ENCODE results near the gene TAP1. TPM values are rescaled to one million over a fixed set of nuclear protein-coding genes. Genes with fewer than 3 reads are reported as not detected.

The TAP1 gene
- total and polyA plus RNA-seq, 2 experiments from 2014 or later: 6.8 to 12.6 TPM

DNA sequence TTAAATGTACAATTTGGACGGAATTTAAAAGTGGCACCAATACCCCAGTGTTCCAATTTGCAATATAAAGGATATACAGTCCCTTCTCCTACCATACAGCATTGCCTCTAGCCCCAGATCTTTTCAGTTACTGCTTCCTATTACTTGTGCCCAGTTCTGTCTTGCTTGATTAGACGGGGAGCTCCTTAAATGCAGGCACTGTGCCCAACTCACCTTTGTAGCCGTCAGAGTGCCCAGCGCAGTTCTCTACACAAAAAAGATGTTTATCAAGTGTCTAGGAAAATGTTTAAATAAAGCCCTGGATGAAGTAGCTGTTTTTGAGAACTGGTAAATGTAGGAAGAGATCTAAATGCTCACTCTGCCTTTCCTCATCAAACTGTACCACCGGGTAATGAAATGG, 22.6 kb downstream of the TAP1 start:
- Histone ChIP-seq H3K4me3 (no peak overlapping the region), H3K9me3 (ENCODE audit: low read depth) (no peaks in the 10 kb centered on the region), H3K27me3 (peaks cover 19% of the 10 kb centered on the region), H3K36me3 (no peaks in the 10 kb centered on the region), H3K4me1 (ENCODE audit: low read depth) (no peaks in the 10 kb centered on the region), H3K27ac (no peak overlapping the region)
- DNase-seq (ENCODE audit: low read depth in 1 of 2, low spot score in 1 of 2): no peak
- TF ChIP-seq, protein P1, sequence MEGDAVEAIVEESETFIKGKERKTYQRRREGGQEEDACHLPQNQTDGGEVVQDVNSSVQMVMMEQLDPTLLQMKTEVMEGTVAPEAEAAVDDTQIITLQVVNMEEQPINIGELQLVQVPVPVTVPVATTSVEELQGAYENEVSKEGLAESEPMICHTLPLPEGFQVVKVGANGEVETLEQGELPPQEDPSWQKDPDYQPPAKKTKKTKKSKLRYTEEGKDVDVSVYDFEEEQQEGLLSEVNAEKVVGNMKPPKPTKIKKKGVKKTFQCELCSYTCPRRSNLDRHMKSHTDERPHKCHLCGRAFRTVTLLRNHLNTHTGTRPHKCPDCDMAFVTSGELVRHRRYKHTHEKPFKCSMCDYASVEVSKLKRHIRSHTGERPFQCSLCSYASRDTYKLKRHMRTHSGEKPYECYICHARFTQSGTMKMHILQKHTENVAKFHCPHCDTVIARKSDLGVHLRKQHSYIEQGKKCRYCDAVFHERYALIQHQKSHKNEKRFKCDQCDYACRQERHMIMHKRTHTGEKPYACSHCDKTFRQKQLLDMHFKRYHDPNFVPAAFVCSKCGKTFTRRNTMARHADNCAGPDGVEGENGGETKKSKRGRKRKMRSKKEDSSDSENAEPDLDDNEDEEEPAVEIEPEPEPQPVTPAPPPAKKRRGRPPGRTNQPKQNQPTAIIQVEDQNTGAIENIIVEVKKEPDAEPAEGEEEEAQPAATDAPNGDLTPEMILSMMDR (IDR thresholded peaks at IDR 0.05; ENCODE audit: low read depth, low read length): no peak

DNA sequence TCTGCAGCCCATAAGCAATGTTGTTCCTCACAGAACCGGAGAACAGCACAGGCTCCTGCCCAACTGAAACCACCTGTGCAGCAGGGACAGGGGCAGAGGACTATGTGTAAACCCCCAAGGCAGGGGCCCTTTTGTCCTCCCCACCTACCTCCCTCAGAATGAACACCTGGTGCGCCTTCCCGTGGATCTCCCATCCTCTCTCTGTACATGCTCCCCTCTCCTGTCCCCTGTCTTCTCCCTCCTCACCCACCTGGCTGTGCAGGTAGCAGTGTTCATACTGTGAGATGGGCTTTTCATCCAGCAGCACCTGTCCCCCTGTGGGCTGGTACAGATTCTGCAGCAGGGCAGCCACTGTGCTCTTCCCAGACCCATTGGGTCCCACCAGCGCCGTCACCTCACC, 23.5 kb downstream of the TAP1 start:
- Histone ChIP-seq H3K27ac (no peak overlapping the region), H3K9me3 (ENCODE audit: low read depth) (no peaks in the 10 kb centered on the region), H3K36me3 (no peaks in the 10 kb centered on the region), H3K4me3 (no peak overlapping the region), H3K4me1 (ENCODE audit: low read depth) (no peaks in the 10 kb centered on the region), H3K27me3 (peaks cover 16% of the 10 kb centered on the region)
- DNase-seq (ENCODE audit: low read depth in 1 of 2, low spot score in 1 of 2): no peak
- TF ChIP-seq, protein P1 (IDR thresholded peaks at IDR 0.05; ENCODE audit: low read depth, low read length): no peak

- H3K36me3 ChIP-seq: no peaks in the 10 kb centered on the region
- TF ChIP-seq, protein P1 (IDR thresholded peaks at IDR 0.05; ENCODE audit: low read depth, low read length): no peak
- H3K4me3 ChIP-seq: no peak overlapping the region
- H3K27ac ChIP-seq: no peak overlapping the region
- H3K9me3 ChIP-seq (ENCODE audit: low read depth): no peaks in the 10 kb centered on the region
- H3K4me1 ChIP-seq (ENCODE audit: low read depth): no peaks in the 10 kb centered on the region
- DNase-seq (ENCODE audit: low read depth in 1 of 2, low spot score in 1 of 2): no peak
- peaks cover 14% of the 10 kb centered on the region for H3K27me3 ChIP-seq
Observed at GRCh38 chr6:32829495-32829894, 24.0 kb downstream of the TAP1 start.

DNA sequence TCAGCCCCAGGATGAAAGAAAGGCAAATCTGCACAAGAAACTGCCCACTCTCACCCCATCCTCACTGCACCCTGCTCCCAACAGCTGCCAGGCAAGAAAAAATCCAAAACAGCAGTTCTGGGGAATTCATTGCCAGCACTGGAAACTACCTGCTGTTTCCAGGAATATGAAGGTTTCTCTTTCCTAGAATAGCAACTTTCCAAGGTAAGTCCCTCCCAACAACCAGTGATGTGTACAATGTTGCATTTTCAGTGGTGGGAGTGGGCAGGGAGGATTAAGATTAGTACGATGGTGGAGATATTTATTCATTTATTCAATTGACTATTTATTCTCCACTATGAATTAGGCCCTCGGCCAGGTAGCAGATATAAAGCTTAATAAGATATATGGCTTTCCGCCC, 26.5 kb downstream of the TAP1 start:
- no peak overlapping the region for H3K27ac ChIP-seq
- no peaks in the 10 kb centered on the region for H3K36me3 ChIP-seq
- TF ChIP-seq, protein P1 (IDR thresholded peaks at IDR 0.05; ENCODE audit: low read depth, low read length): no peak
- no peaks in the 10 kb centered on the region for H3K9me3 ChIP-seq (ENCODE audit: low read depth)
- H3K4me3 ChIP-seq: no peak overlapping the region
- H3K4me1 ChIP-seq (ENCODE audit: low read depth): no peaks in the 10 kb centered on the region
- no peak for DNase-seq (ENCODE audit: low read depth in 1 of 2, low spot score in 1 of 2)
- H3K27me3 ChIP-seq: peaks cover 14% of the 10 kb centered on the region

GRCh38 chr6:32825966-32826365, 27.5 kb downstream of the TAP1 start:
- Histone ChIP-seq H3K27me3 (peaks cover 14% of the 10 kb centered on the region), H3K27ac (no peak overlapping the region), H3K9me3 (ENCODE audit: low read depth) (no peaks in the 10 kb centered on the region), H3K36me3 (no peaks in the 10 kb centered on the region), H3K4me3 (no peak overlapping the region), H3K4me1 (ENCODE audit: low read depth) (no peaks in the 10 kb centered on the region)
- peak; percentile 22 to 81 for DNase-seq (ENCODE audit: low read depth in 1 of 2, low spot score in 1 of 2)
- TF ChIP-seq, protein P1 (IDR thresholded peaks at IDR 0.05; ENCODE audit: low read depth, low read length): peak; percentile 37

GRCh38 chr6:32819729-32820128, 33.8 kb downstream of the TAP1 start:
- Histone ChIP-seq H3K4me1 (ENCODE audit: low read depth) (no peaks in the 10 kb centered on the region), H3K36me3 (no peaks in the 10 kb centered on the region), H3K9me3 (ENCODE audit: low read depth) (no peaks in the 10 kb centered on the region), H3K4me3 (no peak overlapping the region), H3K27ac (no peak overlapping the region), H3K27me3 (no peaks in the 10 kb centered on the region)
- TF ChIP-seq, protein P1 (IDR thresholded peaks at IDR 0.05; ENCODE audit: low read depth, low read length): no peak
- DNase-seq (ENCODE audit: low read depth in 1 of 2, low spot score in 1 of 2): peak in 1 of 2 donors; percentile 56
